ENCODE data around the gene KCNMA1.

DNA sequence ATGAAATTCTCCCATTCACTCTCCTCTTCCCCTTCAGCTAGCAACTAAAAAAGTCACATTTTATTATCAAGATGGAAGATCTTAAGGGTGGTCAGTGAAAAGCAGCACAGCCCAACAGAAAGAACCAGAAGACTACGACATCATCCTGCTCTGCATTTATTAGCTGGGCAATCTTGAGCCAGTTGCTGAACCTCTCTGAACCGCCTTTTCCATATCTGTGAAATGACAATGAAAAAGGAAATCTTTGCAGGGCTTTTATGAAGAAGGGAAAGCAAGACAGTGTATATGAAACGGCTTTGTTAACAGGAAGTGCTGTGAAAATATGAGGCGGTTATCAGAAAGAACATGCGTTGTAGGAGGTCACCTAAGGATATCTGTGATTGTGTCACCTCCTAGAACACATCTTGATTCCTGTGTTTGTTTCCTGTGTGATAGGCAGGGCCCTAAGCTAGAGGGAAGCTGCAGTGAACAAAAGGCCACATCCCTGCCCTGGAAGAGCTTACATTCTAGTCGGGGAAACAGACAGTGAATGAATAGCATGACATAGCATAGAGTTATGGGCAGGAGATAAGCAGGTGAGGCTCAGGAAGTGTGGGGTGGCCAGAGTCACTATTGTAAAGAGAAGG, 36.0 kb upstream of the KCNMA1 start:
- TF ChIP-seq CTCF (IDR thresholded peaks at IDR 0.05) (no peak), POLR2A (IDR thresholded peaks at IDR 0.05) (no peak), POLR2AphosphoS5 (IDR thresholded peaks at IDR 0.05) (no peak)
